ENCODE data around the gene ARHGAP25. TPM values are rescaled to one million over a fixed set of nuclear protein-coding genes. Genes with fewer than 3 reads are reported as not detected.

ARHGAP25 gene
- total RNA-seq, 1 experiment from 2014 or later, result not detected

GRCh38 chr2:68719912-68720311 lies 14.7 kb upstream of the ARHGAP25 start:
- DNase-seq (ENCODE audit: low read depth), result no peak

GRCh38 chr2:68720665-68721064 lies 13.9 kb upstream of the ARHGAP25 start:
- DNase-seq (ENCODE audit: low read depth), result no peak

- DNase-seq (ENCODE audit: low read depth), result peak; percentile 73
Observed at GRCh38 chr2:68721482-68722101, 13.0 kb upstream of the ARHGAP25 start.

- DNase-seq (ENCODE audit: low read depth), result no peak
Observed at GRCh38 chr2:68722712-68723111, 11.9 kb upstream of the ARHGAP25 start.

GRCh38 chr2:68723181-68723580 lies 11.4 kb upstream of the ARHGAP25 start:
- no peak for DNase-seq (ENCODE audit: low read depth)

GRCh38 chr2:68726100-68726499 lies 8.5 kb upstream of the ARHGAP25 start:
- DNase-seq (ENCODE audit: low read depth), result no peak

GRCh38 chr2:68726608-68727367 lies 7.8 kb upstream of the ARHGAP25 start:
- peak; percentile 60 for DNase-seq (ENCODE audit: low read depth)

GRCh38 chr2:68727683-68728375 lies 6.8 kb upstream of the ARHGAP25 start:
- DNase-seq (ENCODE audit: low read depth), result peak; percentile 84

- DNase-seq (ENCODE audit: low read depth), result peak; percentile 72
Observed at GRCh38 chr2:68730828-68731227, 3.8 kb upstream of the ARHGAP25 start.

GRCh38 chr2:68732036-68732932 lies 2.3 kb upstream of the ARHGAP25 start:
- DNase-seq (ENCODE audit: low read depth), result no peak

- no peak for DNase-seq (ENCODE audit: low read depth)
Observed at GRCh38 chr2:68733365-68733764, 1.2 kb upstream of the ARHGAP25 start.

- DNase-seq (ENCODE audit: low read depth), result no peak
Observed at GRCh38 chr2:68734176-68734575, 435 bp upstream of the ARHGAP25 start.

- no peak for DNase-seq (ENCODE audit: low read depth)
Observed at GRCh38 chr2:68736086-68736485, 1.5 kb downstream of the ARHGAP25 start.

GRCh38 chr2:68737711-68738110 lies 3.1 kb downstream of the ARHGAP25 start:
- no peak for DNase-seq (ENCODE audit: low read depth)

GRCh38 chr2:68738906-68739594 lies 4.4 kb downstream of the ARHGAP25 start:
- no peak for DNase-seq (ENCODE audit: low read depth)

GRCh38 chr2:68739595-68740399 lies 5.2 kb downstream of the ARHGAP25 start:
- no peak for DNase-seq (ENCODE audit: low read depth)

- peak; percentile 58 for DNase-seq (ENCODE audit: low read depth)
Observed at GRCh38 chr2:68740400-68740914, 5.8 kb downstream of the ARHGAP25 start.

GRCh38 chr2:68741238-68741637 lies 6.6 kb downstream of the ARHGAP25 start:
- peak; percentile 14 for DNase-seq (ENCODE audit: low read depth)

- no peak for DNase-seq (ENCODE audit: low read depth)
Observed at GRCh38 chr2:68741805-68742306, 7.2 kb downstream of the ARHGAP25 start.
